HUES64 (cell line): ENCODE measurements around the gene ADRA2B. TPM values are rescaled to one million over a fixed set of nuclear protein-coding genes. Genes with fewer than 3 reads are reported as not detected.
"Not testable (repeated sequence)": the region's sequence is repeated elsewhere in the genome, so short reads cannot be mapped to it uniquely, and the experiment has no call there.

Source experiments
- H3K27ac ChIP-seq: 2 replicates; pipeline ENCODE4 v1.7.0; 2013; ENCODE audit warnings: low read depth, low read length, inconsistent platforms
- H3K27me3 ChIP-seq: 2 replicates; pipeline ENCODE4 v1.6.1; 2013; ENCODE audit warnings: mild to moderate bottlenecking, low read length; ENCODE audit not compliant: insufficient read depth
- H3K36me3 ChIP-seq: 2 replicates; pipeline ENCODE4 v1.6.1; 2013; ENCODE audit warnings: mild to moderate bottlenecking, low read length; ENCODE audit not compliant: insufficient read depth
- H3K4me1 ChIP-seq: 2 replicates; pipeline ENCODE4 v1.6.1; 2013; ENCODE audit warnings: mild to moderate bottlenecking, low read length, moderate library complexity; ENCODE audit not compliant: insufficient read depth
- H3K4me3 ChIP-seq: 2 replicates; pipeline ENCODE4 v1.5.1; 2013; ENCODE audit warnings: mild to moderate bottlenecking, low read length, moderate library complexity
- H3K9ac ChIP-seq: 2 replicates; pipeline ENCODE4 v1.6.1; 2013; ENCODE audit warnings: mild to moderate bottlenecking, low read depth, low read length
- H3K9me3 ChIP-seq: 2 replicates; pipeline ENCODE4 v1.6.1; 2013; ENCODE audit warnings: low read depth, low read length; ENCODE audit not compliant: insufficient read depth
- WGBS: fragments of 150-250, 120-280 bp; methylation state at CpG from one replicate; pipeline ENCODE4 v1.1.7; 2013; ENCODE audit warnings: missing lambda C conversion rate; 5-methylcytosine and 5-hydroxymethylcytosine counted together
- polyA plus RNA-seq, 2 experiments: library from polyadenylated mRNA; stranded (reverse); fragments of 50-300 nt; gene quantifications; one replicate each; pipeline ENCODE4 v1.2.3, GENCODE V29; 2013

The ADRA2B gene
- 1.5 TPM for polyA plus RNA-seq (2013, experiment 1 of 2)
- 2.5 TPM for polyA plus RNA-seq (2013, experiment 2 of 2)

DNA sequence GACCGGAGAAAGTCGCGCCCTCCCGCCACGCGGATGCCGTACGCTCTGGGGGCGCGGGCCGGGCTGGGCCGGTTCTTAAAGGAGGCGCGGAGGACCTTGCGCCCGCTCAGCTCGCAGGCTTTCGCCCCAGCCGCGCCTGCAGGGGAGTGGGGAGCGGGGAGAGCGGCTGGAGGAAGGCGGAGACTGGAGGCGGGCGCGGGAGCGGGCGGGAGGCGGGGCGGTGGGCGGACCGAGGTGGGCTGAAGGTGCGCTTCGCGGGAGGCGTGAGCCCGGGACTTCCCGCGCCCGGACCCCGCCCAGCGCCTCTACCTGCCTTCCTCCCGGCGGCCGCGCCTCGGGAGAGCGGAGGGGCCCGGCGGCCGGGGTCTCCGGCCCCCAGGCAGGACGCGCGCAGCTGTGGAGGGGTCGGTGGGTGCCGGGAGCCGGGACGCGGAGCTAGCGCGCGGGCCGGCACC, at the start of gene ADRA2B:
TSS of gene ADRA2B (minus strand) at position 148 of the 455 bp plus-strand sequence. CDS start 422 bp downstream, outside the sequence.
- no peaks in the 10 kb centered on the region for H3K36me3 ChIP-seq
- H3K4me3 ChIP-seq, result peak within 1 kb of the TSS; percentile 65
- peaks cover 46% of the 10 kb centered on the region for H3K27me3 ChIP-seq
- no peak within 1 kb of the TSS for H3K27ac ChIP-seq
- H3K9me3 ChIP-seq, result no peaks in the 10 kb centered on the region
- under 1% methylated on average over 64 of the region's 64 CpGs for WGBS
- H3K4me1 ChIP-seq, result peaks cover 7% of the 10 kb centered on the region; the same call in 1 of the 2 replicates
- peak within 1 kb of the TSS; percentile 66 for H3K9ac ChIP-seq

DNA sequence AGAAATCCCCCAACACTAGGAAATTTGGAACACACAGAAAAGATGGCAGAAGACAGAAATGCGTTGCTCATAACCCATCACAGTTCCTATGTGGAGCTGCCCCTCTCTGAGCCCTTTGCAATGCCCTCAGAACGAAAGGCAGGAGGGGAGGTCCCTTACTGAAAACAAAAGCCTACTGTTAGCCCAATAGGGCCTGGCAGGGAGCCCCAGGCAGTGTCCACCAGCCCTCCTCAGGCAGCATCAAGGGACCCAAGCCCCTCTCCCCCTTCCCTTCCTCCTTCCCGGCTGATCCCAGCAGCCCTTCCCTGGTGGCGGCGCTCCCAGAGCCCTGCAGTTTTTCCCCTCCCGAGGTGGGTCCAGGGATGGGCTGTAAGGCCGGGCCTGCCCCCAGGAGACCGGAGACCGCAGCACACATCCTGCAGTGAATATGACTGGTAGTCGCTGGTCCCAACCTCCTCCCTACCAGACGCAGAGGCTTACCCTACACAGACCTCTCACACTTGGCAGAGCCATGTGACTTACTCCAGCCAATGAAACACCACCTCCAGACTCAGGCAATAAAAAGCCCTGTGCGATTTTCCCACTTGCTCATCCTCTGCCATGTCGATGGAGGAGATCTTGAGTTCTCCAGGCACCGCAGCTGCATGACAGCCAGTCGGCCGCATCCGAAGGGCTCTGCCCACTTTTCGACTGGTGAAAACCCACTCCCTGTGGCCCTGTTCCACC, 48.3 kb upstream of the ADRA2B start:
- Histone ChIP-seq H3K9ac (no peak overlapping the region), H3K4me1 (0 out of 2 replicates have a peak, but pooled peaks cover 8% of the 10 kb centered on the region), H3K27ac (no peak overlapping the region), H3K27me3 (no peaks in the 10 kb centered on the region), H3K9me3 (no peaks in the 10 kb centered on the region), H3K36me3 (no peaks in the 10 kb centered on the region), H3K4me3 (no peak overlapping the region)
- 67% methylated on average over 18 of the region's 18 CpGs for WGBS

DNA sequence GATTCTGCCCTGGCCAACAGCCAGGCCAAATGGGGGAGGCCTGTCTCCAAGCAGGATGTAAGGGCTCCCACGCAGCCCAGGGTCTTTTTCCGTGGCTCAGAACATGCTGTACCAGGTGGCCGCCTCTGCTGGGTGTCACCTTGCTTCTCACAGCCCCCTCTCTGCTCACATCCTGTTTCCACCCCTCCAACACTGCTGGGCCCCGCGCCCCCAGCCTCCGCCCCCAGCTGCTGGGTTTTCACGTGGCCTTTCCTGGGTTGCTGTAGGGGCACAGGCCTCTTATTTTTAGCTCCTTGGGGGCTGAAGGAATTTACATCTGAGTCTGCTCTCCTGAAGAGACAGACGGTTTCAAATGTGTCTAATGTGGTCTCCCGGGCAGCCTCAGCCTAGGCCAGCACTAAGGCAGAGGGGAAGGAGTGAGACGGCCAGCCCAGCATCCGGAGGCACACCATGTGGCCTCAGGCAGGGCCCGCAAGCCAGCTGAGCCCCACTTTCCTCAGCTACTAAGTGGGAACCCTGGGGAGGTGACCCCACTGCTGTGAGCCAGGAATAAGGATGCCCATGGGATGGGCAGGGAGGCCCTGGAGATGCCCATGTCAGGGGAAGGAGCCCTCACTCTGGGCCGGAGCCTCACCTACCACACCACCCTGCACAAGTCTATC, 47.5 kb upstream of the ADRA2B start:
- 0 out of 2 replicates have a peak, but pooled peaks cover 8% of the 10 kb centered on the region for H3K4me1 ChIP-seq
- H3K9me3 ChIP-seq, result no peaks in the 10 kb centered on the region
- 87% methylated on average over 13 of the region's 13 CpGs for WGBS
- no peak overlapping the region for H3K27ac ChIP-seq
- no peaks in the 10 kb centered on the region for H3K36me3 ChIP-seq
- 0 out of 2 replicates have a peak overlapping the region, but pooled peaks have one; percentile 9 for H3K9ac ChIP-seq
- H3K4me3 ChIP-seq, result no peak overlapping the region
- no peaks in the 10 kb centered on the region for H3K27me3 ChIP-seq

DNA sequence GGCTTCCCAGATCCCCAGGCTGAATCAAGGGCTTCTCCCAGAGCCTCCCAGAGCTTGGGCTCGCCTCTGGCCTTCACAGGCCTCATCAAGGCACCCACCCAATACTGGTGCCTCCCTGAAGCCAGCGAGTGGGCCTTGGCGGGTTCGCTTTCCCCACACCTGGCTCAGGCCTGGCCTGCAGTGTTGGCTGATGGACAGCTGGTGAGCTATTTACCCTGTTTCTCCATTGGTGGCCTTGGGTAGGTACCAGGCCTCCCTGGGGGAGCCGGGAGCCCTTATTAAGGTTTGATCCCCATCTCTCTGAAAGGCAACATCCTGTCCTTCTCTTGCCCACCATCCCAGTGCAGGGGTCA, 47.0 kb upstream of the ADRA2B start:
- no peaks in the 10 kb centered on the region for H3K9me3 ChIP-seq
- H3K27ac ChIP-seq, result no peak overlapping the region
- H3K36me3 ChIP-seq, result no peaks in the 10 kb centered on the region
- H3K9ac ChIP-seq, result no peak overlapping the region
- no peaks in the 10 kb centered on the region for H3K27me3 ChIP-seq
- H3K4me1 ChIP-seq, result 0 out of 2 replicates have a peak, but pooled peaks cover 8% of the 10 kb centered on the region
- WGBS, result 94% methylated on average over 5 of the region's 5 CpGs
- H3K4me3 ChIP-seq, result no peak overlapping the region

DNA sequence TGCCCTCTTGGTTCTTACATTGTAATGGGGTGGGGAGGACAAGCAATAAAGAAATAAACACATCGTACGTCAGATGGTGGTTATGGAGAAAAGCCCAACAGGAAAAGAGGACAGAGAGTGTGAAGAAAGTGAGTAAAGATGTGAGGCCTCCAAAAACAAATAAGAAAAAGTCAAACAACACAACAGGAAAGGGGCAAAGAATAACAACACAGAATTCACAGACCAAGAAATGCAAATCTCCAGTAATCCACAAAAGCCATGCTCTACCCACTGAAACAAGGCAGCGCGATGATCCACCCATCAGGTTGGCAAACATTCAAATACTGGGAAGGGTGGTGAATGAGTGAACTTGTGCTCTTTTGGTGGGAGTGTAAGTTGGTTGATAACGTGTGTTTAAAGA, 45.5 kb upstream of the ADRA2B start:
- Histone ChIP-seq H3K9ac (no peak overlapping the region), H3K27ac (no peak overlapping the region), H3K4me1 (0 out of 2 replicates have a peak, but pooled peaks cover 10% of the 10 kb centered on the region), H3K27me3 (no peaks in the 10 kb centered on the region), H3K36me3 (no peaks in the 10 kb centered on the region), H3K4me3 (no peak overlapping the region), H3K9me3 (no peaks in the 10 kb centered on the region)
- 94% methylated on average over 5 of the region's 5 CpGs for WGBS

DNA sequence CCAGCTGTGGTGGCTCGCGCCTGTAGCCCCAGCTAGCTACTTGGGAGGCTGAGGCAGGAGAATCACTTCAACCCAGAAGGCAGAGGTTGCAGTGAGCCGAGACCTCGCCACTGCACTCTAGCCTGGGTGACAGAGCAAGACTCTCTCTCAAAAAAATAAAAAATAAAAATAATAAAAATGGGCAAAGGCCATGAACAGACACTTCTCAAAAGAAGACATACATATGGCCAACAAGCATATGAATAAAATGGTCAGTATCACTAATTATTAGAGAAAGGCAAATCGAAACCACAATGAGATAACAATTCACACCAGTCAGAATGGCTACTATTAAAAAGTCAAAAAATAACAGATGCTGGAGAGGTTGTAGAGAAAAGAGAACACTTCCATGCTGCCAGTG, 44.0 kb upstream of the ADRA2B start:
- H3K4me1 ChIP-seq, result 0 out of 2 replicates have a peak, but pooled peaks cover 10% of the 10 kb centered on the region
- H3K4me3 ChIP-seq, H3K36me3 ChIP-seq, H3K27ac ChIP-seq, H3K9me3 ChIP-seq, H3K9ac ChIP-seq, H3K27me3 ChIP-seq: not testable (repeated sequence)
- 98% methylated on average over 3 of the region's 5 CpGs for WGBS

DNA sequence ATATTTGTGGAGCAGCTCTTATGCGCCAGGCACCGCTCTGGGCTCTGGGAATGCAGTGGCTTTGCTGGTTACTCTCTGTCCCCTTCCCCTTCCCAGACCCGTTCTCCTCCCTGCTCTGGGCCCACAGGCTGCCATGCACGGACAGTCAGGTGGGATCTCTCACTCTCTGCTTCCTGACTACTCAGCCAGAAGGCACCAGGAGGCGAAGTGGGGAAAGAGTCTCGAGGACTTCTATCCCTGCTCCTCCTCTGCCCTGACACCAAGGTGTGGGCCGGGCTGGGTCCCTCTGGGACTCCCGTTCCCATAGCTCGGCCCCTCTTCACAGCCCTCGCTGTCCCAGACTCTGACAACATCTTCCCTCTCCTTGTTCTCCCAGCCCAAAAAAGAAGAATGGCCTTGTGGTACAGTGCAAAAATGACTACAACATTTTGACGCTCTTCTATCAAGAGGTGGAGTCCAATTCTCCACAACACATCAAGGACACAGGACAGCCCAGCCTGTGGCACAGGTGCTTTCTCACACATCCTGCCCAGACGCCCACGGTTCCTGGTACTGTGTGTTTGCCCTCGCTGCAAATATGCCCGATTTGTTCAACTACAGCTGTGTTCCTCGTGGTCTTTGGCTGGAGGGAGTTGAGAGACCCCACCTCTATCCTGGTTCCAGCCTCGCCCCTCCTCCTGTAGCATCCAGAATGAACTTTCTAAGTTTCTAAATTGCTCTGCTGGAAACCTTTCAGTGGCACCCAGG, 42.9 kb upstream of the ADRA2B start:
- Histone ChIP-seq H3K36me3 (no peaks in the 10 kb centered on the region), H3K4me3 (no peak overlapping the region), H3K27me3 (no peaks in the 10 kb centered on the region), H3K4me1 (0 out of 2 replicates have a peak, but pooled peaks cover 6% of the 10 kb centered on the region), H3K9ac (no peak overlapping the region), H3K9me3 (no peaks in the 10 kb centered on the region), H3K27ac (no peak overlapping the region)
- 88% methylated on average over 17 of the region's 17 CpGs for WGBS

DNA sequence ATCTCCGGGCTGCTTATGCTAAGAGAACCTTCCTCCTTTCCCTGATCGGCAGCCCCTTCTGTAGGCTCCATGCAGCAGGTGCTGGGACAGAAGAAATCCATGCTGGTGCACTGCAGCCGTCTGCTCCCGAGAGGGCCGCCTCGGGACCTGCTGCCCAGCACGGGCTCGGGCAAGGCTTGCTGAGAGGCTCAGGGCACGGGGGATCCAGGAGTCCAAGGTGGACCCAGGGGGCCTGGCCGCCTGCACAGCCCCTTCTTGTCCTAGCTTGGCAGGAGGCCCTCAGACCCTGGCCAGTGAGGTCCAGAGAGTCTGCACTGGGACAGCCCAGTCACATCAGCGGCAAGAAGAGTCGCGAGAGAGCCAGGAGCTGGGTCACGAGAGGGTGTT, 42.2 kb upstream of the ADRA2B start:
- H3K9ac ChIP-seq, result no peak overlapping the region
- H3K4me1 ChIP-seq, result 0 out of 2 replicates have a peak, but pooled peaks cover 4% of the 10 kb centered on the region
- H3K4me3 ChIP-seq, result no peak overlapping the region
- H3K27ac ChIP-seq, result no peak overlapping the region
- 90% methylated on average over 14 of the region's 14 CpGs for WGBS
- H3K9me3 ChIP-seq, result no peaks in the 10 kb centered on the region
- no peaks in the 10 kb centered on the region for H3K27me3 ChIP-seq
- no peaks in the 10 kb centered on the region for H3K36me3 ChIP-seq

DNA sequence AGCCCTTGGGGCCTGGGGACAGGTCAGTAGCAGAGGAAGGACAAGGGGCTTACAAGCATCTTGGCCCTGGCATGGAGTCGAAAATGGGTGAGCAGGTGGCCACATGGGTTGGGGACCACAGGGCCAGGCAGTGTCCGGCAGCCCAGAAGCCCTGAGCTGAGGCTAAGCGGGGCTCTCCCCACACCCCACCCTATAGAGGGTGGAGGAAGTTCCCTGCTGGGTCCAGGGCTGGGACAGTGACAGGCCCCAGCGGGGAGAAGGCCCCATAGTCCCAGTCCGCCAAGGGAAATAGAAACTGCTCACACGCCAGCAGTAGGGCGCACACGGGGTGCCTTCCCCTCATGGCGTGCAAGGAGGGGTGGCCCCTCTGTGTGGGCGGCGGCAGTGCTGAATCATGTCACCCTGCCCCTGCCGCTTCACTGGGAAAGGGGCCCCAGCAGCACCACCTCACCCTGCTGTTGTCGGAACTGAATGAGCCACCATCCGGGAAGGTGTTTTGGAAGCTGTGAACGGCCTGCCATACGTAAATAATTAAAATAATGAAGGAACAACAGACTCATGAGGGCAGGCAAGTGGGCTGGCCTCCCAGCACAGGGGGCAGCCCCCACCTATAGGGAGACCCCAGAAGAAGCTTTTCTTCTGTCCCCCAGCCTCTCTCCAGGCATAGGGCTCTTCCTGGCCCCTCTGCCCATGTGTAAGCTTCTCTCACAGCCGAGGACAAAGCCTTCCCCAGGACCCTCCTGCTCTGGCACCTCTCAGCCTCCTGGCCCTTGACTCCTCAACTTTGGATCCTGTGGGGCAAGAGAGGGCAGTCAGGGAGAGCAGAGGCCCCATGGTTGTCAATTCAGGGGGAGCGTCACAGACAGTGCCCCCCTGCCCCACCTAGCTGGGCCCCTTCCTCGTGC, 41.5 kb upstream of the ADRA2B start:
- WGBS, result 81% methylated on average over 18 of the region's 19 CpGs
- no peak overlapping the region for H3K4me3 ChIP-seq
- H3K9ac ChIP-seq, result no peak overlapping the region
- H3K27ac ChIP-seq, result no peak overlapping the region
- H3K4me1 ChIP-seq, result 0 out of 2 replicates have a peak, but pooled peaks cover 4% of the 10 kb centered on the region
- H3K36me3 ChIP-seq, result no peaks in the 10 kb centered on the region
- no peaks in the 10 kb centered on the region for H3K9me3 ChIP-seq
- no peaks in the 10 kb centered on the region for H3K27me3 ChIP-seq

DNA sequence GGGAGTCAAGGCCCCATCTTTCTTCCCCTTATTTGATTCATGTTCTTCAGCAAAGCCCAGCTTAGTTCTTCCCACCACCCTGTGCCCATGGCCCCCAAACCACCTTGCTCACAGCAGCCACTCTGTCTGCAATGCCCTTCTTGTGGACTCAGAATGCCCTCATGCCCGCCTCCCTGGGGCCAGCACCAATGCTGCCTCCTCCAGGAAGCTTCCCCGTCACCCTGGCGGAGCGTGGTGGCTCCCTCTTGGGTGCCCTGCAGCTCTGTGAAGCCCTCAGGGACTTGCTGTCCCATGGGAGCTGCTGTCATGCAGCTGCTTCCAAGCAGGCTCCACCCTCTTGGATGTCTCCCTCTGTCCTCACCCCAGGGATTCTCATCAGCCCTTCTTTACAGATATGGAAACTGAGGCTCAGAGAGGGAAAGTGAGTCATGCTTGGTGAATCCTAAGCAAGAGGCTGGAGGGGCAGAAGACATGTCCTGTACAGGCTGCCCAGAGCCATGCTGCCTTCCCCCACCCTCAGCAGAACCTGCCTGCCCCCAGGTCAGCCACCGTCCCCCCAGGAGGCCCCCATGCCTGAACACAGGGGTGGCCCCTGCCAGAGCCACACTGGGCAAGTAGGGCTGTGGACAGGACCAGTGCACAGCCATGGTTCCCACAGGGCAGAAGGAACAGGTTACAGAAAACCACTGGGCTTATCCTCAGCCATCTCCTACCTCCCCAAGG, 40.7 kb upstream of the ADRA2B start:
- 94% methylated on average over 5 of the region's 5 CpGs for WGBS
- no peaks in the 10 kb centered on the region for H3K36me3 ChIP-seq
- H3K9ac ChIP-seq, result no peak overlapping the region

More for the DNA sequence above, 40.7 kb upstream of the ADRA2B start:
- peaks cover 6% of the 10 kb centered on the region for H3K4me1 ChIP-seq
- H3K9me3 ChIP-seq, result no peaks in the 10 kb centered on the region
- no peak overlapping the region for H3K27ac ChIP-seq
- no peak overlapping the region for H3K4me3 ChIP-seq
- no peaks in the 10 kb centered on the region for H3K27me3 ChIP-seq
